Thymus (tissue), 11 donors: ENCODE data around the gene OPHN1. TPM values are rescaled to one million over a fixed set of nuclear protein-coding genes. Genes with fewer than 3 reads are reported as not detected.

Experiments
- DNase-seq, 9 donors: peaks; one replicate each; pipeline ENCODE4 v3.0.0-alpha.2; 2013; ENCODE audit warnings: low spot score in 9 of 9, low read depth in 6 of 9, missing footprints in 1 of 9
- H3K27ac ChIP-seq, 2 donors: one replicate each; pipeline ENCODE4 v1.5.1; 2013; ENCODE audit warnings: control low read depth in 1 of 2, low read depth in 1 of 2, low read length in 1 of 2, mild to moderate bottlenecking in 1 of 2, moderate library complexity in 1 of 2
- H3K27me3 ChIP-seq, 2 donors: one replicate each; pipeline ENCODE4 v1.5.1; 2013; ENCODE audit warnings: low read length in 1 of 2; ENCODE audit not compliant: control insufficient read depth in 2 of 2, insufficient read depth in 1 of 2
- H3K36me3 ChIP-seq, 2 donors: one replicate each; pipeline ENCODE4 v1.5.1; 2013; ENCODE audit warnings: low read length in 1 of 2, mild to moderate bottlenecking in 1 of 2, moderate library complexity in 1 of 2; ENCODE audit not compliant: control insufficient read depth in 2 of 2, insufficient read depth in 2 of 2
- H3K4me1 ChIP-seq, 2 donors: one replicate each; pipeline ENCODE4 v1.5.1; 2013; ENCODE audit warnings: low read length in 2 of 2; ENCODE audit not compliant: control insufficient read depth in 2 of 2, insufficient read depth in 2 of 2
- H3K4me3 ChIP-seq, 2 donors: one replicate each; pipeline ENCODE4 v1.5.1; 2013; ENCODE audit warnings: low read length in 2 of 2, control low read depth in 1 of 2, mild to moderate bottlenecking in 1 of 2
- H3K9me3 ChIP-seq, 2 donors: one replicate each; pipeline ENCODE4 v1.5.1; 2013; ENCODE audit warnings: low read length in 1 of 2, mild to moderate bottlenecking in 1 of 2; ENCODE audit not compliant: control insufficient read depth in 2 of 2, insufficient read depth in 1 of 2
- WGBS: extraction: QIAGEN DNeasy Blood & Tissue Kit; methylation state at CpG from one replicate; pipeline ENCODE4 v1.1.7; 2013; 5-methylcytosine and 5-hydroxymethylcytosine counted together
- polyA plus RNA-seq: library from polyadenylated mRNA; stranded (reverse); fragments of 200-250 nt; gene quantifications from one replicate; pipeline ENCODE4 v1.2.3, GENCODE V29; 2013
- total RNA-seq: library from RNA; stranded (reverse); fragments of 120-200 nt; gene quantifications from one replicate; pipeline ENCODE4 v1.2.4, GENCODE V29; 2013
- donor health status: healthy.

Gene OPHN1
- total and polyA plus RNA-seq, 2 donors = 0.64 to 1.2 TPM

DNA sequence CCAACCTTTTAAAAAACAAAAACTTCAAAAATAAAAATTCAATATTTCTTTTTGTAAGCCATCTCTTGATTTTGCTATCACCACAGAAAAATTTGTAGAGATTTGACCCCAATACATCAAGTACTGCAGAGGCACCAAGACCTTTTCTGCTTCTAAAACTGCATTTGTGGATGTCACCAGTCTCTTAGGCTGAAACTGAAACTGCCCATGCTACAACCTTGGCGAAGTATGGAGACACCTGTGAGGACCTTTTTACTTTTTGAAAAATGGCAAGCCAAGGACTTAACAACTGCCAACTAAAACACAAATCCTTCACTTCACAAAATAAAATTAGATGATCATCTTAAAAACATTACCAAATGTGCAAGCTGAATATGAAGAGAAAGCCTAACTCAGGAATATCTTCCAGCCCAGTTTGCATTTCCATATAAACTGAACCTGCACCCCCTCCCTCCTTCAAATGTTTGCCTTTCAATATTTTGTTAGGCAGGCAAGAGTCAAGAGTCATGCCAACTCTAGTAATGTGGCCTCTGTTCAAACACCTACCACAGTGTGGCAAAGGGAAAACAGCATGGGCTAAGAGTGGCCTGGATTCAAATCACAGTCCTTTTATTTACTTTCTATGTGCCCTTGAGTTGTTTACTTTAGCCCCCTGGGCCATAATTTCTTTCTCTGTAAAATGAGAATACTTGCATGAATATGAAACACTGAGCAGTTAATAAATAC, 389.4 kb downstream of the OPHN1 start:
- Histone ChIP-seq H3K36me3 (no peaks in the 10 kb centered on the region), H3K9me3 (no peaks in the 10 kb centered on the region), H3K4me1 (no peaks in the 10 kb centered on the region), H3K27me3 (no peaks in the 10 kb centered on the region), H3K4me3 (no peak overlapping the region), H3K27ac (no peak overlapping the region)
- no peak for DNase-seq
- 75% methylated on average over 1 of the region's 1 CpG for WGBS

DNA sequence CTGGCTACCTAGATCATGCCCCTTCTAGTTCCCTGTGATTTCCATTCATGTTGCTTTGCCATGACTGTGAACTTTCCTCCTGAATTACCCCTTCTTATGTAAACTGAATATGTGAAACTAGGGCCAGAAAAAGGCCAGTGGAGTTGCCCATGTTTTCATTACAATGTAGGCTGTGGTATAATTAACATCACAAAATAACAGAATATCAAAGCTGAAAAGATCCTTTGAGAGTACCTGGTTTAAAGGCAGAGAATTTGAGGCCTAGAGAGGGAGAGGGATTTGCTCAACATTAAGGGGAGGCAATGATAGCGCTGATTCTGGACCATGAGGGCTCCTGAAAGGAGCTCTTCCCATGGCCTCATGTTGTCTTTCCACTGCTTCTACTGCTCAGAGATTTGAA, 392.2 kb downstream of the OPHN1 start:
- H3K27me3 ChIP-seq = no peaks in the 10 kb centered on the region
- 97% methylated on average over 1 of the region's 1 CpG for WGBS
- no peak for DNase-seq
- H3K4me1 ChIP-seq = no peaks in the 10 kb centered on the region
- no peaks in the 10 kb centered on the region for H3K9me3 ChIP-seq
- no peaks in the 10 kb centered on the region for H3K36me3 ChIP-seq
- no peak overlapping the region for H3K27ac ChIP-seq
- no peak overlapping the region for H3K4me3 ChIP-seq

DNA sequence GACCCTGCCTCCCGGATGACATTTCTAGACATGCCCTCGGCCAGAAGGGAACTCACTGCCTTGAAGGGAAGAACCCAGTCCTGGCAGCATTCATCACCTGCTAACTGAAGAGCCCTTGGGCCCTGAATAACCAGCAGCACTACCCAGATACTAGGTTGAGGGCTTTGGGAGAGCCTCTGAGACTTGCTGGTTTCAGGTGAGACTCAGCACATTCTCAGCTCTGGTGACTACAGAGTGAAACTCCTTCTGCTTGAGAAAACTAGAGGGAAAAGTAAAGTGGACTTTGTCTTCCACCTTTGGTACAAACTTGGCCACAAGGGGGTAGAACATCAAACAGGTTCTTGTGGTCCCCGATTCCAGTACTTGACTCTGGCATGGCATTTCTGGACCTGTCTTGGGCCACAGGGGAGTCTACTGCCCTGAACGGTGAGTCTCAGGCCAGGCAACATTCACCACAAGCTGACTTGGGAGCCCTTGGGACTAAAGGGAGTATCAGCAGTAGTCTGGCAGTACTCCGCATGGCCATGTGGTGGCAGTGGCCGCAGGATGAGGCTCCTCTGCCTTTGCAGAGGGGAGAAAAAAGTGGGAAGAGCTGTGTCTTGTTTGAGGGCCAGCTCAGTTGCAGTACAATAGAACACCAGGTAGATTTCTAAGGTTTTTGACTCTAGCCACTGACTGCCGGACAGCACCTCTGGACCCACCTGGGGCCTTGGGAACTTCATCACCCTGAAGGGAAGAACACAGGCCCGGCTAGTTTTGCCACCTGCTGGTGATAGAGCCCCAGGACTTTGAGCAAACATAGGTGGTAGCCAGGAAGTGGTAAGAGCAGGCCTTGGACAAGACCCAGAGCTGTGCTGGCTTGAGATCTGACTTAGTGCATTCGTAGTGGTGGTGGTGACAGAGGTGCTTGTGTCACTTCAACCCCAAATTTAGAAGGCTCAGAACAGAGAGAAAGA, 414.8 kb downstream of the OPHN1 start:
- no peak overlapping the region for H3K27ac ChIP-seq
- no peaks in the 10 kb centered on the region for H3K27me3 ChIP-seq
- no peaks in the 10 kb centered on the region for H3K4me1 ChIP-seq
- 85% methylated on average over 9 of the region's 9 CpGs for WGBS
- H3K36me3 ChIP-seq = no peaks in the 10 kb centered on the region
- H3K4me3 ChIP-seq = no peak overlapping the region
- H3K9me3 ChIP-seq = no peaks in the 10 kb centered on the region
- DNase-seq = peak in 1 of 9 donors; percentile 2

DNA sequence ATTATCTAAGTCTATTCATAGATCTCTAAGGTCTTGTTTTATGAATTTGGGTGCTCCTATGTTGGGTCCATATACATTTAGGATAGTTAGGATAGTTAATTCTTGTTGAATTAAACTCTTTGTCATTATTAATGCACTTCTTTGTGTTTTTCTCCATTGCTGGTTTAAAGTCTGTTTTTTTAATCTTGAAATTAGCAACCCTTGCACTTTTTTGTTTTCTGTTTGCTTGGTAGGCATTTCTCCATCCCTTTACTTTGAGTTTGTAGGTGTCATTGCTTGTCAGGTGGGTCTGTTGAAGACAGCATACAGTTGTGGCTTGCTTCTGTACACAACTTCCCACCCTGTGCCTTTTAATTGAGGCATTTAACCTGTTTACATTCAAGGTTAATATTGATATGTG, 434.8 kb downstream of the OPHN1 start:
- no peak for DNase-seq
- no peak overlapping the region for H3K27ac ChIP-seq
- no peaks in the 10 kb centered on the region for H3K36me3 ChIP-seq
- no peaks in the 10 kb centered on the region for H3K27me3 ChIP-seq
- no peak overlapping the region for H3K4me3 ChIP-seq
- no peaks in the 10 kb centered on the region for H3K4me1 ChIP-seq
- peaks cover 0 to 4% of the 10 kb centered on the region in 2 donors for H3K9me3 ChIP-seq

Other genes with a start within 250 kb of the OPHN1 start
- 13.4 TPM for gene YIPF6, start 65.6 kb upstream of the OPHN1 start, total RNA-seq
- gene YIPF6, start 65.6 kb upstream of the OPHN1 start, polyA plus RNA-seq = 7.3 TPM
- 1.9 TPM for gene STARD8, start 214.2 kb upstream of the OPHN1 start, total RNA-seq
- gene STARD8, start 214.2 kb upstream of the OPHN1 start, polyA plus RNA-seq = 2.8 TPM